Tibial artery (tissue), 4 donors: Measurements from ENCODE around the gene SLCO2A1.

ENCODE experiments used
- DNase-seq, 2 donors: peaks; one replicate each; pipeline ENCODE4 v3.0.0-alpha.2; 2019
- H3K27ac ChIP-seq, 2 donors: fragments of 200-600 bp; sonication (generic) in 1 of 2; 1 replicate in 1 of 2; 2 replicates in 1 of 2; pipeline ENCODE4 v1.5.1; 2018 to 2019; ENCODE audit warnings: mild to moderate bottlenecking in 1 of 2
- H3K27me3 ChIP-seq, 2 donors: fragments of 200-600 bp; sonication (generic) in 1 of 2; one replicate each; pipeline versions ENCODE4 v1.5.1 to v1.6.0; 2016 to 2019
- H3K36me3 ChIP-seq, 3 donors: fragments of 200-600 bp; sonication (generic) in 2 of 3; one replicate each; pipeline ENCODE4 v1.5.1; 2016 to 2019; ENCODE audit warnings: mild to moderate bottlenecking in 2 of 3
- H3K4me1 ChIP-seq, 4 donors: fragments of 200-600 bp; sonication (generic) in 2 of 4; 1 replicate in 3 of 4; 2 replicates in 1 of 4; pipeline ENCODE4 v1.5.1; 2016 to 2019
- H3K4me3 ChIP-seq, 2 donors: fragments of 200-600 bp; sonication (generic) in 1 of 2; 1 replicate in 1 of 2; 2 replicates in 1 of 2; pipeline ENCODE4 v1.5.1; 2018 to 2019; ENCODE audit warnings: mild to moderate bottlenecking in 2 of 2
- H3K9me3 ChIP-seq, 3 donors: fragments of 200-600 bp; sonication (generic) in 1 of 3; one replicate each; pipeline ENCODE4 v1.5.1; 2016 to 2019
- CTCF ChIP-seq, 2 experiments: fragments of 200-600 bp in 1 of 2; fragments of 450-650 bp in 1 of 2; IDR thresholded peaks; one replicate each; pipeline ENCODE4 v1.5.1; 2017 to 2019; ENCODE audit warnings: antibody characterized with exemption in 2 of 2, mild to moderate bottlenecking in 1 of 2, moderate library complexity in 1 of 2
- intact Hi-C: fragments of 100-400 bp; cut with DNase I; formaldehyde crosslinking; loops from one replicate; pipeline ENCODE4 v1.15.0; 2023; ENCODE audit warnings: low total_unique reads

The SLCO2A1 gene

GRCh38 chr3:133881492-133881891, 148.2 kb downstream of the SLCO2A1 start:
- no peaks in the 10 kb centered on the region for H3K36me3 ChIP-seq
- H3K4me1 ChIP-seq, result peaks cover 0 to 9% (median 0%) of the 10 kb centered on the region in 4 donors
- H3K27ac ChIP-seq, result no peak overlapping the region
- intact Hi-C loops, result no loop called here
- no peak overlapping the region for H3K4me3 ChIP-seq
- TF ChIP-seq CTCF (IDR thresholded peaks at IDR 0.05), result no peak
- H3K27me3 ChIP-seq, result no peaks in the 10 kb centered on the region
- H3K9me3 ChIP-seq, result peaks cover 0 to 12% (median 4%) of the 10 kb centered on the region in 3 donors
- DNase-seq, result no peak

GRCh38 chr3:133880886-133881455, 148.8 kb downstream of the SLCO2A1 start:
- Histone ChIP-seq H3K9me3 (peaks cover 0 to 12% (median 4%) of the 10 kb centered on the region in 3 donors), H3K27me3 (no peaks in the 10 kb centered on the region), H3K36me3 (no peaks in the 10 kb centered on the region), H3K4me3 (no peak overlapping the region), H3K4me1 (peaks cover 0 to 9% (median 0%) of the 10 kb centered on the region in 4 donors), H3K27ac (no peak overlapping the region)
- DNase-seq, result no peak
- intact Hi-C loops, result no loop called here
- TF ChIP-seq CTCF (IDR thresholded peaks at IDR 0.05), result no peak

- Histone ChIP-seq H3K9me3 (peaks cover 0 to 12% (median 4%) of the 10 kb centered on the region in 3 donors), H3K36me3 (no peaks in the 10 kb centered on the region), H3K4me3 (no peak overlapping the region), H3K27me3 (no peaks in the 10 kb centered on the region), H3K4me1 (peaks cover 0 to 9% (median 0%) of the 10 kb centered on the region in 4 donors), H3K27ac (no peak overlapping the region)
- intact Hi-C loops, result no loop called here
- DNase-seq, result no peak
- TF ChIP-seq CTCF (IDR thresholded peaks at IDR 0.05), result no peak
These were observed 149.4 kb downstream of the SLCO2A1 start for GRCh38 chr3:133880287-133880686.

GRCh38 chr3:133878518-133878917, 151.2 kb downstream of the SLCO2A1 start:
- Histone ChIP-seq H3K27ac (no peak overlapping the region), H3K9me3 (peaks cover 0 to 12% (median 4%) of the 10 kb centered on the region in 3 donors), H3K36me3 (no peaks in the 10 kb centered on the region), H3K27me3 (no peaks in the 10 kb centered on the region), H3K4me3 (no peak overlapping the region), H3K4me1 (peaks cover 0 to 6% (median 0%) of the 10 kb centered on the region in 4 donors)
- intact Hi-C loops, result no loop called here
- DNase-seq, result no peak
- TF ChIP-seq CTCF (IDR thresholded peaks at IDR 0.05), result no peak
